ENCODE results near the gene MOB3A. TPM values are rescaled to one million over a fixed set of nuclear protein-coding genes. Genes with fewer than 3 reads are reported as not detected.

Gene MOB3A
- polyA plus RNA-seq, 4 donors = 7.6 to 18.3 (median 14.5) TPM

- Histone ChIP-seq H3K4me3 (ENCODE audit: low read depth in 1 of 3, low read length in 3 of 3) (no peak overlapping the region), H3K27me3 (ENCODE audit: control insufficient read depth in 3 of 3, insufficient read depth in 3 of 3, low read length in 3 of 3) (no peaks in the 10 kb centered on the region), H3K9me3 (ENCODE audit: control insufficient read depth in 2 of 2, insufficient read depth in 1 of 2, low read depth in 1 of 2, low read length in 1 of 2) (no peaks in the 10 kb centered on the region), H3K36me3 (ENCODE audit: control insufficient read depth in 3 of 3, insufficient read depth in 2 of 3, low read depth in 1 of 3, low read length in 3 of 3) (peaks cover 17 to 93% (median 27%) of the 10 kb centered on the region in 3 donors), H3K4me1 (ENCODE audit: control insufficient read depth in 3 of 3, insufficient read depth in 2 of 3, low read depth in 1 of 3, low read length in 2 of 3) (no peaks in the 10 kb centered on the region), H3K27ac (ENCODE audit: low read depth in 1 of 3, low read length in 2 of 3) (no peak overlapping the region)
- FAIRE-seq (no peak), DNase-seq (no peak)
- WGBS, 3 donors = 91 to 94% (median 94%) methylated on average over 7 of the region's 7 CpGs
Observed at GRCh38 chr19:2077398-2077797, 18.7 kb downstream of the MOB3A start.

- no peak for DNase-seq
- H3K4me1 ChIP-seq (ENCODE audit: control insufficient read depth in 3 of 3, insufficient read depth in 2 of 3, low read depth in 1 of 3, low read length in 2 of 3) = no peaks in the 10 kb centered on the region
- WGBS, 3 donors = 97 to 98% (median 97%) methylated on average over 32 of the region's 32 CpGs
- H3K27ac ChIP-seq (ENCODE audit: low read depth in 1 of 3, low read length in 2 of 3) = no peak overlapping the region
- FAIRE-seq = no peak
- no peaks in the 10 kb centered on the region for H3K9me3 ChIP-seq (ENCODE audit: control insufficient read depth in 2 of 2, insufficient read depth in 1 of 2, low read depth in 1 of 2, low read length in 1 of 2)
- no peak overlapping the region for H3K4me3 ChIP-seq (ENCODE audit: low read depth in 1 of 3, low read length in 3 of 3)
- peaks cover 17 to 92% (median 28%) of the 10 kb centered on the region in 3 donors for H3K36me3 ChIP-seq (ENCODE audit: control insufficient read depth in 3 of 3, insufficient read depth in 2 of 3, low read depth in 1 of 3, low read length in 3 of 3)
- H3K27me3 ChIP-seq (ENCODE audit: control insufficient read depth in 3 of 3, insufficient read depth in 3 of 3, low read length in 3 of 3) = no peaks in the 10 kb centered on the region
Observed at GRCh38 chr19:2076526-2076944, 19.6 kb downstream of the MOB3A start.

GRCh38 chr19:2072757-2073551 lies 23.2 kb downstream of the MOB3A start:
- Histone ChIP-seq H3K36me3 (ENCODE audit: control insufficient read depth in 3 of 3, insufficient read depth in 2 of 3, low read depth in 1 of 3, low read length in 3 of 3) (peaks cover 14 to 78% (median 26%) of the 10 kb centered on the region in 3 donors), H3K9me3 (ENCODE audit: control insufficient read depth in 2 of 2, insufficient read depth in 1 of 2, low read depth in 1 of 2, low read length in 1 of 2) (no peaks in the 10 kb centered on the region), H3K4me3 (ENCODE audit: low read depth in 1 of 3, low read length in 3 of 3) (no peak overlapping the region), H3K27me3 (ENCODE audit: control insufficient read depth in 3 of 3, insufficient read depth in 3 of 3, low read length in 3 of 3) (no peaks in the 10 kb centered on the region), H3K27ac (ENCODE audit: low read depth in 1 of 3, low read length in 2 of 3) (no peak overlapping the region), H3K4me1 (ENCODE audit: control insufficient read depth in 3 of 3, insufficient read depth in 2 of 3, low read depth in 1 of 3, low read length in 2 of 3) (peaks cover 0 to 4% (median 0%) of the 10 kb centered on the region in 3 donors)
- 91 to 92% (median 91%) methylated on average over 30 to 32 of the region's 32 CpGs for WGBS, 3 donors
- FAIRE-seq = no peak
- DNase-seq = no peak

GRCh38 chr19:2070986-2071673 lies 25.0 kb downstream of the MOB3A start:
- Histone ChIP-seq H3K4me1 (ENCODE audit: control insufficient read depth in 3 of 3, insufficient read depth in 2 of 3, low read depth in 1 of 3, low read length in 2 of 3) (peaks cover 0 to 17% (median 0%) of the 10 kb centered on the region in 3 donors), H3K27me3 (ENCODE audit: control insufficient read depth in 3 of 3, insufficient read depth in 3 of 3, low read length in 3 of 3) (no peaks in the 10 kb centered on the region), H3K9me3 (ENCODE audit: control insufficient read depth in 2 of 2, insufficient read depth in 1 of 2, low read depth in 1 of 2, low read length in 1 of 2) (no peaks in the 10 kb centered on the region), H3K36me3 (ENCODE audit: control insufficient read depth in 3 of 3, insufficient read depth in 2 of 3, low read depth in 1 of 3, low read length in 3 of 3) (peaks cover 4 to 60% (median 18%) of the 10 kb centered on the region in 3 donors), H3K4me3 (ENCODE audit: low read depth in 1 of 3, low read length in 3 of 3) (no peak overlapping the region), H3K27ac (ENCODE audit: low read depth in 1 of 3, low read length in 2 of 3) (no peak overlapping the region)
- 88 to 89% (median 89%) methylated on average over 19 of the region's 19 CpGs for WGBS, 3 donors
- no peak for DNase-seq
- no peak for FAIRE-seq

- peak in 1 of 2 donors; percentile 68 for DNase-seq
- no peak for FAIRE-seq
- Histone ChIP-seq H3K4me1 (ENCODE audit: control insufficient read depth in 3 of 3, insufficient read depth in 2 of 3, low read depth in 1 of 3, low read length in 2 of 3) (peaks cover 0 to 23% (median 0%) of the 10 kb centered on the region in 3 donors), H3K4me3 (ENCODE audit: low read depth in 1 of 3, low read length in 3 of 3) (no peak overlapping the region), H3K27ac (ENCODE audit: low read depth in 1 of 3, low read length in 2 of 3) (no peak overlapping the region), H3K9me3 (ENCODE audit: control insufficient read depth in 2 of 2, insufficient read depth in 1 of 2, low read depth in 1 of 2, low read length in 1 of 2) (no peaks in the 10 kb centered on the region), H3K27me3 (ENCODE audit: control insufficient read depth in 3 of 3, insufficient read depth in 3 of 3, low read length in 3 of 3) (no peaks in the 10 kb centered on the region), H3K36me3 (ENCODE audit: control insufficient read depth in 3 of 3, insufficient read depth in 2 of 3, low read depth in 1 of 3, low read length in 3 of 3) (peaks cover 4 to 53% (median 15%) of the 10 kb centered on the region in 3 donors)
- 37 to 81% (median 65%) methylated on average over 9 to 10 of the region's 10 CpGs for WGBS, 3 donors
Observed at GRCh38 chr19:2070436-2070827, 25.7 kb downstream of the MOB3A start.

GRCh38 chr19:2064788-2065524 lies 31.2 kb downstream of the MOB3A start:
- 68 to 79% (median 70%) methylated on average over 35 to 38 of the region's 38 CpGs for WGBS, 3 donors
- H3K4me3 ChIP-seq (ENCODE audit: low read depth in 1 of 3, low read length in 3 of 3) = no peak overlapping the region
- DNase-seq (no peak), FAIRE-seq (no peak)
- no peaks in the 10 kb centered on the region for H3K27me3 ChIP-seq (ENCODE audit: control insufficient read depth in 3 of 3, insufficient read depth in 3 of 3, low read length in 3 of 3)
- peaks cover 0 to 50% (median 6%) of the 10 kb centered on the region in 3 donors for H3K4me1 ChIP-seq (ENCODE audit: control insufficient read depth in 3 of 3, insufficient read depth in 2 of 3, low read depth in 1 of 3, low read length in 2 of 3)
- peak overlapping the region in 2 of 3 donors; percentile 33 to 37 for H3K27ac ChIP-seq (ENCODE audit: low read depth in 1 of 3, low read length in 2 of 3)
- H3K36me3 ChIP-seq (ENCODE audit: control insufficient read depth in 3 of 3, insufficient read depth in 2 of 3, low read depth in 1 of 3, low read length in 3 of 3) = peaks cover 0 to 4% (median 0%) of the 10 kb centered on the region in 3 donors
- no peaks in the 10 kb centered on the region for H3K9me3 ChIP-seq (ENCODE audit: control insufficient read depth in 2 of 2, insufficient read depth in 1 of 2, low read depth in 1 of 2, low read length in 1 of 2)

GRCh38 chr19:2064395-2064787 lies 31.7 kb downstream of the MOB3A start:
- peaks cover 0 to 53% (median 7%) of the 10 kb centered on the region in 3 donors for H3K4me1 ChIP-seq (ENCODE audit: control insufficient read depth in 3 of 3, insufficient read depth in 2 of 3, low read depth in 1 of 3, low read length in 2 of 3)
- FAIRE-seq (no peak), DNase-seq (no peak)
- peak overlapping the region in 2 of 3 donors; percentile 33 to 37 for H3K27ac ChIP-seq (ENCODE audit: low read depth in 1 of 3, low read length in 2 of 3)
- H3K9me3 ChIP-seq (ENCODE audit: control insufficient read depth in 2 of 2, insufficient read depth in 1 of 2, low read depth in 1 of 2, low read length in 1 of 2) = no peaks in the 10 kb centered on the region
- H3K36me3 ChIP-seq (ENCODE audit: control insufficient read depth in 3 of 3, insufficient read depth in 2 of 3, low read depth in 1 of 3, low read length in 3 of 3) = peaks cover 0 to 4% (median 0%) of the 10 kb centered on the region in 3 donors
- WGBS, 3 donors = 75 to 83% (median 81%) methylated on average over 13 of the region's 13 CpGs
- no peaks in the 10 kb centered on the region for H3K27me3 ChIP-seq (ENCODE audit: control insufficient read depth in 3 of 3, insufficient read depth in 3 of 3, low read length in 3 of 3)
- H3K4me3 ChIP-seq (ENCODE audit: low read depth in 1 of 3, low read length in 3 of 3) = no peak overlapping the region

GRCh38 chr19:2063824-2064223 lies 32.3 kb downstream of the MOB3A start:
- Histone ChIP-seq H3K9me3 (ENCODE audit: control insufficient read depth in 2 of 2, insufficient read depth in 1 of 2, low read depth in 1 of 2, low read length in 1 of 2) (no peaks in the 10 kb centered on the region), H3K27me3 (ENCODE audit: control insufficient read depth in 3 of 3, insufficient read depth in 3 of 3, low read length in 3 of 3) (no peaks in the 10 kb centered on the region), H3K4me3 (ENCODE audit: low read depth in 1 of 3, low read length in 3 of 3) (no peak overlapping the region), H3K27ac (ENCODE audit: low read depth in 1 of 3, low read length in 2 of 3) (no peak overlapping the region), H3K4me1 (ENCODE audit: control insufficient read depth in 3 of 3, insufficient read depth in 2 of 3, low read depth in 1 of 3, low read length in 2 of 3) (peaks cover 0 to 59% (median 7%) of the 10 kb centered on the region in 3 donors), H3K36me3 (ENCODE audit: control insufficient read depth in 3 of 3, insufficient read depth in 2 of 3, low read depth in 1 of 3, low read length in 3 of 3) (peaks cover 0 to 5% (median 0%) of the 10 kb centered on the region in 3 donors)
- WGBS, 3 donors = 85 to 89% (median 87%) methylated on average over 8 of the region's 8 CpGs
- no peak for FAIRE-seq
- DNase-seq = no peak
